Measurements from ENCODE around the gene SLC44A4. TPM values are rescaled to one million over a fixed set of nuclear protein-coding genes. Genes with fewer than 3 reads are reported as not detected.

SLC44A4 gene
- total and polyA plus RNA-seq, 9 of the 15 experiments (the other 6 are each of a cell fraction or from before 2014, with no cell fraction given): 7.9 to 18.6 (median 11.2) TPM

GRCh38 chr6:31897612-31898382 lies 19.0 kb upstream of the SLC44A4 start, which contains the start of gene EHMT2 (continued):
- TF ChIP-seq, protein P1, sequence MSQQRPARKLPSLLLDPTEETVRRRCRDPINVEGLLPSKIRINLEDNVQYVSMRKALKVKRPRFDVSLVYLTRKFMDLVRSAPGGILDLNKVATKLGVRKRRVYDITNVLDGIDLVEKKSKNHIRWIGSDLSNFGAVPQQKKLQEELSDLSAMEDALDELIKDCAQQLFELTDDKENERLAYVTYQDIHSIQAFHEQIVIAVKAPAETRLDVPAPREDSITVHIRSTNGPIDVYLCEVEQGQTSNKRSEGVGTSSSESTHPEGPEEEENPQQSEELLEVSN (IDR thresholded peaks at IDR 0.05; ENCODE audit: borderline replicate concordance in 1 of 2, extremely low read depth in 1 of 2, insufficient read depth in 1 of 2, insufficient read length in 1 of 2, low read depth in 1 of 2, low read length in 1 of 2, poor library complexity in 1 of 2, severe bottlenecking in 1 of 2): peak; percentile 33 to 63
- TF ChIP-seq SMAD2 (IDR thresholded peaks at IDR 0.05; ENCODE audit: low read depth, low read length) (no peak), SMAD1 (IDR thresholded peaks at IDR 0.05; ENCODE audit: low read depth, low read length, partially characterized antibody) (no peak), ZNF740 (CRISPR knock-in tag; IDR thresholded peaks at IDR 0.05) (peak; percentile 33; the same call in 1 of the 2 replicates), ZNF740 (tag; IDR thresholded peaks at IDR 0.05) (peak in 1 of 2 experiments; percentile 42; a peak in 2 of 4 replicates), MEF2D (tag; conservative IDR thresholded peaks at IDR 0.05; ENCODE audit: low read depth) (no peak), IRF1 (CRISPR knock-in tag; IDR thresholded peaks at IDR 0.05; ENCODE audit: borderline replicate concordance) (no peak), TAF1 (IDR thresholded peaks at IDR 0.05; ENCODE audit: control insufficient read depth, extremely low read depth, insufficient read depth, low read length, severe bottlenecking) (peak; percentile 94), SAP30 (IDR thresholded peaks at IDR 0.05; ENCODE audit: borderline replicate concordance, insufficient read depth, low read depth, low read length, poor library complexity, severe bottlenecking) (peak; percentile 53), ZNF347 (CRISPR knock-in tag; IDR thresholded peaks at IDR 0.05; ENCODE audit: low read depth) (no peak), PCBP1 (IDR thresholded peaks at IDR 0.05; ENCODE audit: low read depth, low read length, poor library complexity, severe bottlenecking) (no peak)
- TF ChIP-seq, protein P2, sequence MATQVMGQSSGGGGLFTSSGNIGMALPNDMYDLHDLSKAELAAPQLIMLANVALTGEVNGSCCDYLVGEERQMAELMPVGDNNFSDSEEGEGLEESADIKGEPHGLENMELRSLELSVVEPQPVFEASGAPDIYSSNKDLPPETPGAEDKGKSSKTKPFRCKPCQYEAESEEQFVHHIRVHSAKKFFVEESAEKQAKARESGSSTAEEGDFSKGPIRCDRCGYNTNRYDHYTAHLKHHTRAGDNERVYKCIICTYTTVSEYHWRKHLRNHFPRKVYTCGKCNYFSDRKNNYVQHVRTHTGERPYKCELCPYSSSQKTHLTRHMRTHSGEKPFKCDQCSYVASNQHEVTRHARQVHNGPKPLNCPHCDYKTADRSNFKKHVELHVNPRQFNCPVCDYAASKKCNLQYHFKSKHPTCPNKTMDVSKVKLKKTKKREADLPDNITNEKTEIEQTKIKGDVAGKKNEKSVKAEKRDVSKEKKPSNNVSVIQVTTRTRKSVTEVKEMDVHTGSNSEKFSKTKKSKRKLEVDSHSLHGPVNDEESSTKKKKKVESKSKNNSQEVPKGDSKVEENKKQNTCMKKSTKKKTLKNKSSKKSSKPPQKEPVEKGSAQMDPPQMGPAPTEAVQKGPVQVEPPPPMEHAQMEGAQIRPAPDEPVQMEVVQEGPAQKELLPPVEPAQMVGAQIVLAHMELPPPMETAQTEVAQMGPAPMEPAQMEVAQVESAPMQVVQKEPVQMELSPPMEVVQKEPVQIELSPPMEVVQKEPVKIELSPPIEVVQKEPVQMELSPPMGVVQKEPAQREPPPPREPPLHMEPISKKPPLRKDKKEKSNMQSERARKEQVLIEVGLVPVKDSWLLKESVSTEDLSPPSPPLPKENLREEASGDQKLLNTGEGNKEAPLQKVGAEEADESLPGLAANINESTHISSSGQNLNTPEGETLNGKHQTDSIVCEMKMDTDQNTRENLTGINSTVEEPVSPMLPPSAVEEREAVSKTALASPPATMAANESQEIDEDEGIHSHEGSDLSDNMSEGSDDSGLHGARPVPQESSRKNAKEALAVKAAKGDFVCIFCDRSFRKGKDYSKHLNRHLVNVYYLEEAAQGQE (IDR thresholded peaks at IDR 0.05; ENCODE audit: borderline replicate concordance): peak; percentile 89
- TF ChIP-seq, protein P2 (CRISPR knock-in tag; IDR thresholded peaks at IDR 0.05; ENCODE audit: low read depth): 0 out of 2 replicates have a peak, but pooled peaks have one; percentile 63
